Measurements from ENCODE around the gene ZNF799.

The ZNF799 gene

DNA sequence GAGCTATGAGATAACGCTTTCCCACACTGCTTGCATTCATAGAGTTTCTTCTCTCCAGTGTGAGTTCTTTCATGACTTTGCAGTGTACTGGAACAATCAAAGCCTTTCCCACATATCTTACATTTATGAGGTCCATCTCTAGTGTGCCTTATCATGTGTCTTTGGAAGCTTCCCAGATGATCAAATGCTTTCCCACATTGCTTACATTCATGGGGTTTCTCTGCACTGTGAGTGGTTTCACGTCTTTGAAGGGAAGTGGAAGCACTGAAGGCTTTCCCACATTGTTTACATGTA, 20.7 kb downstream of the ZNF799 start:
- H3K79me2 ChIP-seq (ENCODE audit: insufficient read depth, low read length): no peaks in the 10 kb centered on the region
- H3K36me3 ChIP-seq (ENCODE audit: insufficient read depth, low read length): no peaks in the 10 kb centered on the region

DNA sequence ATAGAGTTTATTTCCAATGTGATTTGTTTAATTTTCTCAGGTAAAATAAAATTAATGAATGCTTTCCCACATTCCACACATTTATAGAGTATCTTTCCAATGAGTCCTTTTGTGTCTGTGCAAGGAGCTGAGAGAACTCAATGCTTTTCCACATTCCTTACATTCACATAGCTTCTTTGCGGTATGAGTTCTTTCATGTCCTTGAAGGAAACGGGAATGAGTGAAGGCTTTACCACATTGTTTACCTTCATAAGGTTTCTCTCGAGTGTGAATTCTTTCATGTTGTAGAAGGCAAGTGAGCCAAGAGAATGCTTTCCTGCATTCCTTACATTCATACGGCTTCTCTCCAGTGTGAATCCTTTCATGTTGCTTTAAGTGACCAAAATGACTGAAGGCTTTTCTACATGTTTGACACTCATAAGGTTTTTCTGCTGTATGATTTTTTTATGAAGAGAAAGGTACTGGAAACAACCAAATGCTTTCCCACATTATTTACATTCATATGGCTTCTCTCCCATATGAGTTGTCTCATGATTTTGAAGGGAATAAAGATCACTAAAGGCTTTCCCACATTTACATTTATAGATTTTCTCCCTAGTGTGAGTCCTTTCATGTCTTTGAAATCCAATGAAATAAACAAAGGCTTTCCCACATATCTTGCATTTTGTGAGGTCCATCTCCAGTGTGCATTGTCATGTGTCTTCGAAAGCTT, 21.2 kb downstream of the ZNF799 start:
- H3K9me3 ChIP-seq (ENCODE audit: insufficient read depth, low read depth, low read length): peaks cover 8% of the 10 kb centered on the region
- no peaks in the 10 kb centered on the region for H3K4me1 ChIP-seq (ENCODE audit: insufficient read depth, low read length, poor library complexity, severe bottlenecking)
- no peak overlapping the region for H3K4me3 ChIP-seq (ENCODE audit: low read length, poor library complexity, severe bottlenecking)
- TF ChIP-seq, protein P1, sequence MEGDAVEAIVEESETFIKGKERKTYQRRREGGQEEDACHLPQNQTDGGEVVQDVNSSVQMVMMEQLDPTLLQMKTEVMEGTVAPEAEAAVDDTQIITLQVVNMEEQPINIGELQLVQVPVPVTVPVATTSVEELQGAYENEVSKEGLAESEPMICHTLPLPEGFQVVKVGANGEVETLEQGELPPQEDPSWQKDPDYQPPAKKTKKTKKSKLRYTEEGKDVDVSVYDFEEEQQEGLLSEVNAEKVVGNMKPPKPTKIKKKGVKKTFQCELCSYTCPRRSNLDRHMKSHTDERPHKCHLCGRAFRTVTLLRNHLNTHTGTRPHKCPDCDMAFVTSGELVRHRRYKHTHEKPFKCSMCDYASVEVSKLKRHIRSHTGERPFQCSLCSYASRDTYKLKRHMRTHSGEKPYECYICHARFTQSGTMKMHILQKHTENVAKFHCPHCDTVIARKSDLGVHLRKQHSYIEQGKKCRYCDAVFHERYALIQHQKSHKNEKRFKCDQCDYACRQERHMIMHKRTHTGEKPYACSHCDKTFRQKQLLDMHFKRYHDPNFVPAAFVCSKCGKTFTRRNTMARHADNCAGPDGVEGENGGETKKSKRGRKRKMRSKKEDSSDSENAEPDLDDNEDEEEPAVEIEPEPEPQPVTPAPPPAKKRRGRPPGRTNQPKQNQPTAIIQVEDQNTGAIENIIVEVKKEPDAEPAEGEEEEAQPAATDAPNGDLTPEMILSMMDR (conservative IDR thresholded peaks at IDR 0.05; ENCODE audit: low read length): no peak
- TF ChIP-seq EZH2phosphoT487 (IDR thresholded peaks at IDR 0.05; ENCODE audit: borderline replicate concordance): no peak
- H3K9me2 ChIP-seq (replicated peaks; ENCODE audit: low read depth, low read length): no peaks in the 10 kb centered on the region
- no peaks in the 10 kb centered on the region for H3K36me3 ChIP-seq (ENCODE audit: insufficient read depth, low read length)
- H3F3A ChIP-seq (ENCODE audit: low read depth): no peaks in the 10 kb centered on the region
- no peaks in the 10 kb centered on the region for H3K79me2 ChIP-seq (ENCODE audit: insufficient read depth, low read length)
- no peaks in the 10 kb centered on the region for H4K20me1 ChIP-seq (ENCODE audit: insufficient read depth, low read length, poor library complexity, severe bottlenecking)
- H3K9ac ChIP-seq (ENCODE audit: low read depth, low read length, poor library complexity, severe bottlenecking): no peak overlapping the region
- no peaks in the 10 kb centered on the region for H3K27me3 ChIP-seq (ENCODE audit: insufficient read depth, low read length, poor library complexity, severe bottlenecking)
- no peak overlapping the region for H2AFZ ChIP-seq (ENCODE audit: low read length)
- H3K4me2 ChIP-seq (ENCODE audit: low read depth, low read length, poor library complexity, severe bottlenecking): no peak overlapping the region

More for the DNA sequence above, 20.7 kb downstream of the ZNF799 start:
- H2AFZ ChIP-seq (ENCODE audit: low read length): no peak overlapping the region
- H3K4me2 ChIP-seq (ENCODE audit: low read depth, low read length, poor library complexity, severe bottlenecking): no peak overlapping the region
- H3F3A ChIP-seq (ENCODE audit: low read depth): no peaks in the 10 kb centered on the region
- TF ChIP-seq EZH2phosphoT487 (IDR thresholded peaks at IDR 0.05; ENCODE audit: borderline replicate concordance): no peak
- TF ChIP-seq, protein P1 (conservative IDR thresholded peaks at IDR 0.05; ENCODE audit: low read length): no peak
- H3K9me3 ChIP-seq (ENCODE audit: insufficient read depth, low read depth, low read length): peaks cover 8% of the 10 kb centered on the region
- H3K9ac ChIP-seq (ENCODE audit: low read depth, low read length, poor library complexity, severe bottlenecking): no peak overlapping the region
- no peaks in the 10 kb centered on the region for H4K20me1 ChIP-seq (ENCODE audit: insufficient read depth, low read length, poor library complexity, severe bottlenecking)
- H3K4me3 ChIP-seq (ENCODE audit: low read length, poor library complexity, severe bottlenecking): no peak overlapping the region
- H3K4me1 ChIP-seq (ENCODE audit: insufficient read depth, low read length, poor library complexity, severe bottlenecking): no peaks in the 10 kb centered on the region
- H3K9me2 ChIP-seq (replicated peaks; ENCODE audit: low read depth, low read length): no peaks in the 10 kb centered on the region
- no peaks in the 10 kb centered on the region for H3K27me3 ChIP-seq (ENCODE audit: insufficient read depth, low read length, poor library complexity, severe bottlenecking)

DNA sequence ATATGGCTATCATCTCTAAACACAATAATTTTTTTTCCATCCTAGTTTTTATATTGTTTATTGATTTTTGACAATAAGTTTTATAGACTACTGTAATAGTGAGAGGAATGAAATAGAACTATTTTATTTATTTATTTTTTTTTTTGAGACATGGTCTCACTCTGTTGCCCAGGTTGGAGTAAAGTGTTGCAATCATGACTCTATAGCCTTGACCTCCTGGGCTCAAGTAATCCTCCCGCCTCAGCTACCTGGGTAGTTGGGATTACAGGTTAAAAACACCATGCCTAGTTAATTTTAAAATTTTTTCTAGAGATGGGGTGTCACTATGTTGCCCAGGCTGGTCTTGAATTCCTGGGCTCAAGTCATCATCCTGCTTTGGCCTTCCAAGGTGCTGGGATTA, 27.0 kb downstream of the ZNF799 start:
- Histone ChIP-seq H3K4me3 (ENCODE audit: low read length, poor library complexity, severe bottlenecking) (no peak overlapping the region), H3K79me2 (ENCODE audit: insufficient read depth, low read length) (no peaks in the 10 kb centered on the region), H3K9ac (ENCODE audit: low read depth, low read length, poor library complexity, severe bottlenecking) (no peak overlapping the region), H3K27me3 (ENCODE audit: insufficient read depth, low read length, poor library complexity, severe bottlenecking) (no peaks in the 10 kb centered on the region), H3K9me2 (replicated peaks; ENCODE audit: low read depth, low read length) (no peaks in the 10 kb centered on the region), H3F3A (ENCODE audit: low read depth) (no peaks in the 10 kb centered on the region), H3K4me2 (ENCODE audit: low read depth, low read length, poor library complexity, severe bottlenecking) (no peak overlapping the region), H4K20me1 (ENCODE audit: insufficient read depth, low read length, poor library complexity, severe bottlenecking) (no peaks in the 10 kb centered on the region), H3K4me1 (ENCODE audit: insufficient read depth, low read length, poor library complexity, severe bottlenecking) (no peaks in the 10 kb centered on the region), H3K36me3 (ENCODE audit: insufficient read depth, low read length) (no peaks in the 10 kb centered on the region), H2AFZ (ENCODE audit: low read length) (no peak overlapping the region), H3K9me3 (ENCODE audit: insufficient read depth, low read depth, low read length) (no peaks in the 10 kb centered on the region; the same call in none of the 2 replicates)
- TF ChIP-seq, protein P1 (conservative IDR thresholded peaks at IDR 0.05; ENCODE audit: low read length): no peak
- TF ChIP-seq EZH2phosphoT487 (IDR thresholded peaks at IDR 0.05; ENCODE audit: borderline replicate concordance): no peak

Data from Loucy (cell line).